ENCODE results near the gene EHBP1L1.

- TF ChIP-seq POLR2AphosphoS5 (IDR thresholded peaks at IDR 0.05; ENCODE audit: borderline replicate concordance, low read depth, low read length), result peak; percentile 47; the same call in 1 of the 2 replicates
- TF ChIP-seq EZH2 (IDR thresholded peaks at IDR 0.05), result no peak
Observed at GRCh38 chr11:65558002-65558929, 17.6 kb upstream of the EHBP1L1 start, which contains the start of gene LTBP3.
